GM19193 (cell line): ENCODE results near the gene CCND2.

Experiments used
- POLR2A ChIP-seq: IDR thresholded peaks from 4 replicates; pipeline ENCODE4 v1.6.1; 2011; ENCODE audit not compliant: insufficient read depth, insufficient read length; ENCODE audit errors: extremely low read depth

Gene CCND2

GRCh38 chr12:4250691-4251090 is 22.9 kb upstream of the CCND2 start:
- TF ChIP-seq POLR2A: no peak

- no peak for TF ChIP-seq POLR2A
These were observed 22.2 kb upstream of the CCND2 start for GRCh38 chr12:4251216-4251891.

DNA sequence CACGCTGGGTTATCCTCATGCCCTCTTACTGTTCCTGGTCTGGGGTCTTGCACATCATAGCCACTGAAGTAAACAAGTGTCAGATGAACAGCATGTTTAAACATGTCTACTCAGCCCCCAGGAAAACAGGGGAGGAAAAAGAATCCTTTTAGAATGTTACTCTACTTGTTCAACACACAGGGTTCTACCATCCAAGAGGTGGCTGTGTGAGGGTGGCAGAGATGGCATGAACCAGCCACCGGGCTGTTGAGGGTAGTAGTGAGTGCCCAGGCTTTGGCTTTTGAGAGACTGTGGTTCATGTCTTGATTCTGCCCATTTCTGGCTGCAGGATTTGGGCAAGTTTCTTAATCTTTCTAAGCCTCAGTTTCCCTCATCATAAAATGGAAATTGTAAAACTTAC is 21.6 kb upstream of the CCND2 start:
- TF ChIP-seq POLR2A: no peak

DNA sequence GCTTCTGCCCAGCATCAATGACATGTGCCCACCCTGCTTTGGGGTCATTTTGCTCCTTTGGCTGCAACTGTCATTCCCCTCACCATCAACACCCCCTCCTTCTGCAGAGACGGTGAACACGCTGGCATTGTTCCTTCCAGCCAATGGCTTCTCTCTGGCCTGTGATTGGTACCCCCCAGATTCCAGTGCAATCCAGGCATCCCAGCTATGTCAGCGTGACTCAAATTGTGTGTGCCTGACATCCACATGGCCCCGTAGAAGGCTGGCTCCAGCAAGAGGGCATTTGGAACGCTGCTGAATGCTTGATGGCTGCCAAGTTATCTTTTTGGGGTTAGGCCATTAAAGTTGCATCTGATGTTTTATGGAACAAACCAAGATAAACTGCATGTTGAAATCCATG is 21.0 kb upstream of the CCND2 start:
- TF ChIP-seq POLR2A: no peak

GRCh38 chr12:4256043-4256826 is 17.3 kb upstream of the CCND2 start:
- no peak for TF ChIP-seq POLR2A

- no peak for TF ChIP-seq POLR2A
These were observed 16.1 kb upstream of the CCND2 start for GRCh38 chr12:4257442-4257841.

DNA sequence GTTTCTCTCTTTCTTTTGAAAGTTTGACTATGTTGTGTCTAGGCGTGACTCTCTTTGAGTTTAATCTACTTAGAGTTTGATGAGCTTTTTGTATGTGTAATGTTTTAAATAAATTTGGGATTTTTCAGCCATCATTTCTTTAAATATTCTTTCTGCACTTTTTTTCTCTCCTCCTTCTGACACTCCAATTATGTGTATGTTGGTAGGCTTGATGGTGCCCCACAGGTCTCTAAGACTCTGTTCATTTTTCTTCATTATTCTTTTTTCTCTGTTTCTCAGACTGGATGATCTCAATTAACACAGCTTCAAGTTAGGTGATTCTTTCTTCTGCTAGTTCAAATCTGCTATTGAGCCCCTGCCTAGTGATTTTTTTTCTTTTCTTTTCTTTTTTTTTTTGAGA is 14.5 kb upstream of the CCND2 start:
- no peak for TF ChIP-seq POLR2A

- no peak for TF ChIP-seq POLR2A
These were observed 11.9 kb upstream of the CCND2 start for GRCh38 chr12:4261655-4262054.

DNA sequence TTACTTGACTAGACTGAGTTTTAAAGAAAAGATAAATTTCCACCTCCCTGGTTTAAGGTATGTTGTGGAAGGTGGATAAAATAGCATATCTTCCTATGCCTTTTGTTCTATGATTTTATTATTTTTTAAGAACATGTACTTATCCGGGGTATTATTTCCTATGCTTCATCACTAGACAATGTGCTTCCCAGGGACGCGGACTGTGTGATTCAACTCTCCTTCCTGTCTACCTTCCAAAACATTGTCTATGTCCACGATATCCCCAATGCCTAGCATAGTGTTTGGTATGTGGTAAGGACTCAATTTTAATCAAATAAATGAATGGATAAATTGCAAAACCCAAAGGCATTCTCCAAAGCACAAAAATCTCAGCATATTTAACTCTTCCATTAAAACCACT is 8.3 kb upstream of the CCND2 start:
- TF ChIP-seq POLR2A: no peak

- TF ChIP-seq POLR2A: no peak
These were observed 6.6 kb upstream of the CCND2 start for GRCh38 chr12:4266990-4267389.

- TF ChIP-seq POLR2A: no peak
These were observed 5.7 kb upstream of the CCND2 start for GRCh38 chr12:4267704-4268328.

- TF ChIP-seq POLR2A: no peak
These were observed 5.0 kb upstream of the CCND2 start for GRCh38 chr12:4268329-4269181.

DNA sequence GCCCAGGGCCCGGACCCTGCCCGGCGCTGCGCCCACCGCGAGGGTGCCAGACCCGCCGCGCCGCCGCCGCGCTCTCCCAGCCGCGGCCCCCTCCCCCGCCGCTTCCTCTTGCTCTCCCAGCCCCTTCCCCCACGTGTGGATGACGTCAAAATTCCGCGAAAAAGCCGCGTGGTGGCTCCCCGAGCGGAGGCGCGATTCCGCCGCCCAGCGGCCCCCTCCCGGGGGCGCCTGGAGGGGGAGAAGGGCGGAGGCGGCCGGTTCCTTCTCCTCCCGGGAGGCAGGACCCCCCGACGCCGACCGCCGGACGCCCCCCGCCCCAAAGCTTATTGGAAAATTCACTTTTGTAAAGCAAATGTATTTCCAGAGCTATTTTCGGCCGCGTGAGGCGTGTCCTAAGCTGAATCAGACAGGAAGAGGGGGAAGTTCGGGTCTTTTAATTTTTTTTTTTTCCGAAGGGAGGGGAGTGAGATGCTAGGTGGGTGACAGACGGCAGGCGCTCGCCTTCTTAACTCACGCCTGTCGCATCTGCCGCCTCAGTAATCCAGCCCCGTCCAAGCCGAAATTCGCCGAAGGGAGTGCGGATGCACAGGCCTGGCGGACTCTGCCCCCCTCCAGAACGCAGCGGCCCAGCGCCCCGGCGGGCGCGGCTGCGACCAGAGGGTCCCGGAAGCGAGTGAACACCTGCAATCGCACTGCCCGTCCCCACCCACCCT is 4.1 kb upstream of the CCND2 start:
- peak; percentile 55 for TF ChIP-seq POLR2A
